ENCODE data around the gene KCNG3. TPM values are rescaled to one million over a fixed set of nuclear protein-coding genes. Genes with fewer than 3 reads are reported as not detected.
"Not testable (repeated sequence)": the region's sequence is repeated elsewhere in the genome, so short reads cannot be mapped to it uniquely, and the experiment has no call there.

Gene KCNG3
- polyA plus RNA-seq, 5 donors, result 0.06 to 0.18 (median 0.10) TPM

DNA sequence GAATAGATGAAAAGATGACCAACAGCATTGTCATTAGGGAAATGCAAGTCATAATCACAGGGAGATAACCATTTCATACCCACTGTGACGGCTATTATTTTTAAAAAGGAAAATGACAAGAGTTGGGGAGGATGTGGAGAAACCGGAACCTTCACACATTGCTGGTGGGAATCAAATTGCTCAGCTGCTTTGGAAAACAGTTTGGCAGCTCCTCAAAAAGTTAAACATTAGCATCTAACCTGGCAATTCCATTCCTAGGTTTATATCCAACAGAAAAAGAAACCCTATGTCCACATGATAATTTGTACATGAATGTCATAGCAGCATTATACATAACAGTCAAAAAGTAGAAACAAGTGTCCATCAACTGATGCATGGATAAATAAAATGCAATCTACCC lies 58.2 kb downstream of the KCNG3 start:
- no peak for DNase-seq

DNA sequence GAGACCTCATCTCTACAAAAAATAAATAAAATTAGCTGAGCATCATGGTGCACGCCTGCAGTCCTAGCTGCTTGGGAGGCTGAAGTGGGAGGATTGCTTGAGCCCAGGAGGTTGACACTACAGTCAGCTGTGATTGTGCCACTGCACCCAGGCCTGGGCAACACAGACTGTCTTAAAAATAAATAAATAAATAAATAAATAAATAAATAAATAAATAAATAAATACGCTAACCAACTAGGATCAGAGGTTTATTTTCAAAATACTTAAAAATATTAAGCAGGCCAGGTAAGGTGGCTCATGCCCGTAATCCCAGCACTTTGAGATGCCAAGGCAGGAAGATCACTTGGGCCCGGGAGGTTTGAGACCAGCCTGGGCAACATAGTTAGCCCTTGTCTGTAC lies 63.6 kb downstream of the KCNG3 start:
- DNase-seq, result no peak

DNA sequence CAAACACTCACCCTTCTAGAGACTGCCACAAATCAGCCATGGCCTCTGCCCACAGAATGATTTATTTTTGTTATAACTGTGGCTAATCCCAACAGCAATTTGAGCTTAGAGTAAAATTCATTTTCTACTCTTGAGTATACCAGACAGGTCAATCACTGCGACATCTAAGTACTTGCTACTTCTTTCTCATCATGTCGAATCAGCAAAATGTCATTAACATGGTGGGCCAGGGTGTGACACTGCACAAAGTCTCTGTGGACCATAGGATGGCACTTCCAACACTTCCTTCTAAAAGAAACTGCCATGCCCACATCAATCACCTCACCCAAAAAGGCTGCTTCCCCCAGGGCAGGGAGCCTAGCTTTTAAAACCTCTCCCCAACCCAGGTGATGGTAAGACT lies 64.4 kb downstream of the KCNG3 start:
- no peak for DNase-seq

DNA sequence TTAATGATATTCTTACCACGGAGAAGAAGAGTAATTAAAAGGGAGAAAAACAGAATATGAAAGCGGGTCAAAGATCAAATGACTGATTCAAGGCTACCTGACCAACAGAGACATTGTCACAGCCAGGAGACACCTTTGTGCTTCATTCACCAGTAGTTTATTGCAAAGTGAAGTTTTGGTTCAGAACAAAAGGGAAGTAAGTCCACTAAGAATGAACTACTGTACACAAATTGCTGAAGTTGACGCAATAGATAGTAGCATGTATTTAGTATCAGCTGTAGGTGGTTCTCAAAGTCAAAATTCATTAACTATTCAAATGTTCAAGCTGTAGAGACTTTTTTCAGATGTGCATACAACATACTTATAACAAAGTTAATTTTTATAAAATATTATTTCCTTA lies 68.1 kb downstream of the KCNG3 start:
- DNase-seq, result no peak

DNA sequence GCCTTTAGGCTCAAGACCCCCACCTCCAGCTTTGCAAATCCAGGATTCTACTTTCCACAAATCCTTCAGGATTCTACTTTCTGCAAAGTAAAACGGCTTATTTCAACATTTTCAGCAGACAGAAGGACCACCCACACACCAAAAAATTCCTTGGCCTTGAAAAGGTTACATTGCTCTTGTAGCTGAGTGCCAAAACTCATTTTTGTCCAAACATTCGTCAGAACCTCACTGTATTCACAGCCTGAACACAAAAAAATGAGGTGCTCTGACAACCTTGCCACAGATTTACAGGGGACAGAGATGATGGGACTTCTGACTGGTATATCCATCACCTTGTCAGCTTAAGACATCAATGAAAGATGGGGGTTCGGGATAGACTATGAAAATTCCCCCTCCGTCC lies 69.7 kb downstream of the KCNG3 start:
- DNase-seq, result peak; percentile 25 to 39

DNA sequence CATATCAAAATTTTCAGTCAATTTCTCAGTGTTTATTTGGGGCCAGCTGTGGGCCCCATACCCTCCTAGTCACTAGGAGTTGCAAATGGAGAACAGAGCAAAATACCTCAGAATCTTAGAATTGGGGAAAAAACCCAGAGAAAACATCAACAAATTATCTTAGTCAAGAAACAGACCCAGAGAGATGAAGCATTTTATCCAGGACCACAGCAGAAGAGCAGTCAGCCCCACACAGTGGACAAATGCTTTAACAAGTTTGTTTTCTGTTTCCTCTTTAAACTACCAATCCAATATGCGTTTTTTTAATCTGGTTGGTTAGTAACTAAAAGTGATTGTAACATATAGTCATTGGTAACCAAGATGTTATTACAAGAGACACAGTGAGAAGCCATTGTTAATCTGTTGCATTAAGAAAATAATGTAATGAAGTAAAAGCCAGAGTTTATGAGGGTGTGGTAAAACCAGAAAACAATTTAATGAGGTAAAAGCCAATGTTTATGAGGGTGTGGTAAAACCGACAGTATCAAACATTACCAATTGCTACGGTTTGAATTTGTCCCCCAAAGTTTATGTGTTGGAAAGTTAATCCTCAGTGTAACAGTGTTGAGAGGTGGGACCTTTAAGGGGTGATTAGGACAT lies 72.1 kb downstream of the KCNG3 start:
- no peak for DNase-seq

DNA sequence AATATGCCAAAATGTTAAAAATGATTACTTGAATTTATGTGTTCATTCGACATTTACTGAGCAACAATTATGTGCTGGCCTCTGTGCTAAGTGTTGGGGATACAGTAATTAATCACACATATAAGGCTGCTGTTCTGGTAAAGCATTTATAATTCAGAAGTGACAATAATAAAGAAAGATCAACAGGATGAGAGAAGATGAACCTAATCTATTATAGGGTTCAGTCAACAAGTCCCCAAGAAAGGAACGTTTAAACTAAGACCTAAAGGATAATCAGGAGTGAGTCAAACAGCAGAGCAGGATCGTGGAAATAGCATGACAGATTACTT lies 72.7 kb downstream of the KCNG3 start:
- DNase-seq, result no peak

DNA sequence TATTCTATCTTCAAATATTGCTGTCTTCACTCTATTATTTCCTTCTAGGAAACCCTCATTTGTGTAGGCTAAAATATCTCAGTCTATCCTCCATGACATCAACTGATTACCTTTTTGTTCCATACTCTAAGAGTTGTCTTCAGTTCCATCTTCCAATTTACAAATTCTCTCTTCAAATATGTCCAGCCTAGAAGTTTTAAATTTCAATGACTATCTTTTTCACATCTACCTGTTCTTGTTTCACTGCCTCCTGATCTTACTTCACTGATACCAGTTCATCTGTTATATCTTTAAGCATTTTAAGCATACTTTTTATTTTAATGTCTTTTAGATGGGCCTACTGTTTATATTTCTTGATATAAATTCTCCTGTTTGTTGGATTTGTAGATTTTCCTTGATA lies 79.1 kb downstream of the KCNG3 start:
- DNase-seq, result no peak

DNA sequence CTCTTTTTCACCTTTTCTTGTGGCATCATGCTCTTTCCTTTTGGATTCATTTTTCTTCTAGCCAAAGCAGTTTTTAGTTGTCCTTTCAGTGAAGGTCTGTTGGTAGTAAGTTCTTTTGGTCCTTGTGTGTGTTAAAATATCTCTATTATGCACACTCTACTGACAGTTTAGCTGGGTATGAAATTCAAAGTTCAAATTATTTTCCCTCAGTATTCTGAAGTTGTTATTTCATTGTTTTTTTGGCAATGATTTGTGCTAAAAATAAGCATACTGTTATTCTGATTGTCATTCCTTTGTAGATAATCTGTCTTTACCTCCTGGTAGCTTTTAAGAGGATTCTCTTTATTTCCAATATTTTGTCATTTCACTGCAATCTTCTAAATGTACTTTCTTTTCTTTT lies 79.6 kb downstream of the KCNG3 start:
- DNase-seq, result no peak

DNA sequence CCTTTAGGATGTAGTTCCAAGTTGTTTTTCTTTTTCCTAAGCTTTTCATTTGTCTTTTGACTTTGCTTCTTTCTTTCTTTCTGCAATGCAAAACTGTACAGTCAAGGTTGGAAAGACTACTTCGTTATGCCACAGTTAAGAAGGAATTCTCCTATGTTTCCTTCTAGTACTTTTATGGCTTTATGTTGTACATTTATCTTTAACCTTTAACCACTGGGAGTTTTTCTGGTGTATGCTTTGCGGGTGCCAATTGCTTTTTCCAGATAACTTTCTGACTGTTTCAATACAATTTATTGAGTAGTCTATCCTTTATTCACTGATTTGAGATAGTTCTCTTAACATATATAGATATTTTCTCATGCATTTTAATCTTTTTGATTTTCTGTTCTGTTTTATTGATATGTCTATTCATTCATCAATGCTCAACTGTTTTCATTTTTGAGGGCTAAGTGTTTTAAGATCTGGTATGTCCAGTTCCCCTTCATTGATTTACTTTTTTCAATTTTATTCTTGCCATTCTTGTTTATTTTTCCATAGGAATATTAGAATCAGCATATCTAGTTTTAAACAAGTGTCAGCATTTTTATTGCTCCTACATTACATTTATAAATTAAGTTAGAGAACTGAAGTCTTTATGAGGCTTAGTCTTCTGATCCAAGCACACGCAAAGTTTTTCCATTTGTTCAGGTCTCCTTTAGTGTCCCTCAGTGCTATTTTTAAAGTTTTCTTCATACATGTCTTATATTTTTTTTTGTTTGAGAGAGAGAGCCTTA lies 82.9 kb downstream of the KCNG3 start:
- no peak for DNase-seq

DNA sequence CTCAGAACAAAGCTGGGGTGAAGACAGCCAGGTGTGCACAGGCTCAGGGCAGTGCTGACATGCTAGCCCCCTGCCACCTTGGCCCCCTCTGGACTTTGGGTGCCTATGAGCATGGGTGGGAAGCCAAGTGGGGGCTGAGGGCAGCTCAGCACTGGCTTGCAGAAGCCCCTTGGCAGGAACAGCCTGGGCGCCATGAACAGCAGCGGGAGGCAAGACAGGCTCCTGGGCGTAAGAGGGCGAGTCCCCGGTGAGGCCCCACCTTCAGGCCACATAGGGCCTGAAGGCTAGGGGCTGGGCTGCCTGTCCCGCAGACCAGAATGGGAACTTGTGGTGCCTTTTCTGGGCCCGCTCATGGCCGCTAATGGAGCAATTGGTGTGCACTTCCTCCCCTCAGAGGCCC lies 85.8 kb downstream of the KCNG3 start:
- no peak for DNase-seq

DNA sequence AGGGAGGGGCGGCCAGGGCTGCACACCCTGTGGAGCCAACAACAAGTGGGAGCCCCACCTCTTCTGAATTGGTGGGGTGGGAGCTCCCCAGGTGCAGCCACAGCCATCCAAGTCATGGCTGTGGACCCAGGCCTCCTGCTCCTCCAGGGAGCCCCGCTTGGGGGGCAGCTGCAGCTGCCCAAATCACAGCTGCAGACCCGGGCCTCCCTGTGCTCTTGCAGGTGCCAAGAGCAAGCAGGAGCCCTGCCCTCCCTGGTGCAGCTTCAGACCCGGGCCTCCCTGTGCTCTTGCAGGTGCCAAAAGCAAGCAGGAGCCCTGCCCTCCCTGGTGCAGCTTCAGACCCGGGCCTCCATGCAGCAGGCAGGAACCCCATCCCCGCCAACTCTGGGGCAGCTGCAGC lies 86.3 kb downstream of the KCNG3 start:
- DNase-seq, result no peak

DNA sequence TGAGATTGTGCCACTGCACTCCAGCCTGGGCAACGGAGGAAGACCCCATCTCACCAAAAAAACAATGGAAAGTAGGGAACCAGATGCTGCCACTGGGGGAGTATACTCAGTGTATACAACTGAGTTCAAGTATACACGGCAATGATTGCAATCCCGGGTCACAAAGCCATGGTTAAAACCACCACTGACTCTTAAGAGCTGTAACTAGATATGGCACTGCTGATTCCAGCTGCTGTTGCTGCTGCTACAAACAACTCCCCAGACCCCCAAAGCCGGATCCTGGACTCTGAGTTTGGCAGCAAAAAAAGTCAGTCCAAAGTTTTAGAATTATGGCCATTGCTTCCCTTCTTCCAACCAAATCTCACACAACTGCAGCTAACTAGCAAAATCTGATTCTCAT lies 89.1 kb downstream of the KCNG3 start:
- no peak for DNase-seq

DNA sequence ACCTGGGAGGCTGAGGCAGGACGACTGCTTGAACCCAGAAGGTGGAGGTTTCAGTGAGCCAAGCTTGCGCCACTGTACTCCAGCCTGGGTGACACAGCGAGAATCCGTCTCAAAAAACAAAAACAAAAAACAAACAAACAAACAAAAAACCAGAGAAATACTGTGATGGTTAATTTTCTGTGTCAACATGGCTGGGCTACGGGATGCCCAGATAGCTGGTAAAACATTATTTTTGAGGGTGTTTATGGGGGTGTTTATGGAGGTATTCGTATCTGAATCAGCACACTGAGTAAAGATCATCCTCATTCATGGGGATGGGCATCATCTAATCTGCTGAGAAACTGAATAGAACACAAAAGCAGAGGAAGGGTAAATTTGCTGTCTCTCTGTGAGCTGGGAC lies 92.0 kb downstream of the KCNG3 start:
- DNase-seq, result no peak

DNA sequence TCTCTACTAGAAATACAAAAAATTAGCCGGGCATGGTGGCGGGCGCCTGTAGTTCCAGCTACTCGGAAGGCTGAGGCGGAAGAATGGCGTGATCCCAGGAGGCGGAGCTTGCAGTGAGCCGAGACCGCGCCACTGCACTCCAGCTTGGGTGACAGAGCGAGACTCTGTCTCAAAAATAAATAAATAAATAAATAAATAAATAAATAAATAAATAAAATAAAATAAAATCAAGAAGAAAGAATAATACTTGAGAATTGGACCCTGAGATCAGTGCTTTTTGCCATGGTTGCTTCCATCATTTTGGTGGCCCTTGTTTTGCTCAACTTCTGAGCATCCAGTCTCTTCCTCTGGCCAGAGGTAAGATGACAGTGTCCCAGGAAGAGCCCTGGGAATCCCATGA lies 95.7 kb downstream of the KCNG3 start:
- DNase-seq, result not testable (repeated sequence)

DNA sequence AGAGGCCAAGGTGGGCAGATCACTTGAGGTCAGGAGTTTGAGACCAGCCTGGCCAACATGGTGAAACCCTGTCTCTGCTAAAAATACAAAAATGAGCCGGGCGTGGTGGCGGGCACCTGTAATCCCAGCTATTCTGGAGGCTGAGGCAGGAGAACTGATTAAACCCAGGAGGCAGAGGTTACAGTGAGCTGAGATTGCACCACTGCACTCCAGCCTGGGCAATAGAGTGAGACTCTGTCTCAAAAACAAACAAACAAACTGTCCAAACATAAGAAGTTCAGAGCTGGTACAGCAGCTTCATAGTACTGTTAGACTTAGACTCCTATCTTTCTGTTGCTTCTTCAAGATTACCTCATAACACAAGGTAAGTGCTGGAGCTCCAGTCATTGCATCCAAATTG lies 100.5 kb downstream of the KCNG3 start:
- DNase-seq, result not testable (repeated sequence)

DNA sequence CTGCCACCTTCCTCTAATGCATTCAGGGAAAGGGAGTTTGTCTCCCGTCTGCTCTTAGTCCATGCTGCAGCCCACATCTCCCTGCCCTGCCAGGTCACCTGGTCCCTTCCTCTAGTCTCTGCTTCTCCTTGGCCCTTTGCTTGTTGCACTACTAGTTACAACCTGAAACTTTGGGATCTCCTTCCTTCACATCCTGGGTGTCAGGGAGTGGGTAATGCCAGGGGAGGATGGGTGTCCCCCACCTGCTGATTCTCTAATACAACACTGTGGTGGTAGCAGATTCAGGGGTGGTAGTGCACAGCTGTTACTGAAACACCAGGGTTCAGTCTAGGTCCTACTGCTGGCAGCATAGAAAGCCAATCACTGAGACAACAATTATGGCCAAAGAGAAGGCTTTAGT lies 101.6 kb downstream of the KCNG3 start:
- DNase-seq, result no peak

Other genes starting within 250 kb of the KCNG3 start
- 100 to 1,000 TPM; 175 to 200 (median 186) TPM for gene COX7A2L, start 132.8 kb downstream of the KCNG3 start, polyA plus RNA-seq (ENCODE audit: insufficient read depth in 1 of 5, insufficient read length in 5 of 5, low replicate concordance in 1 of 5)
- gene MTA3, start 74.7 kb upstream of the KCNG3 start, polyA plus RNA-seq (ENCODE audit: insufficient read depth in 1 of 5, insufficient read length in 5 of 5, low replicate concordance in 1 of 5), result 10 to 100 TPM; 47.0 to 80.4 (median 72.9) TPM